Right hindlimb (tissue), 1 donor: ENCODE measurements around the gene SS18.
"Not testable (repeated sequence)": the region's sequence is repeated elsewhere in the genome, so short reads cannot be mapped to it uniquely, and the experiment has no call there.

Experiments
- DNase-seq: peaks from one replicate; pipeline ENCODE4 v3.0.0-alpha.2; 2018

SS18 gene

GRCh38 chr18:26090130-26091046 lies at the start of gene SS18:
SS18 (minus strand) TSS chr18:26090613; CDS start chr18:26090569, 44 bp downstream.
- peak; percentile 96 for DNase-seq

GRCh38 chr18:26135548-26135947 lies 45.1 kb upstream of the SS18 start:
- DNase-seq: no peak

- no peak for DNase-seq
Observed at GRCh38 chr18:26134107-26134506, 43.7 kb upstream of the SS18 start.

- no peak for DNase-seq
Observed at GRCh38 chr18:26133652-26134051, 43.2 kb upstream of the SS18 start, which contains the start of gene PSMA8. PSMA8 (plus strand) TSS chr18:26133869; CDS start chr18:26133966, 97 bp downstream.

- DNase-seq: not testable (repeated sequence)
Observed at GRCh38 chr18:26128192-26128591, 37.8 kb upstream of the SS18 start.

- DNase-seq: no peak
Observed at GRCh38 chr18:26127786-26128185, 37.4 kb upstream of the SS18 start.

- DNase-seq: not testable (repeated sequence)
Observed at GRCh38 chr18:26121994-26122393, 31.6 kb upstream of the SS18 start.

GRCh38 chr18:26121476-26121875 lies 31.1 kb upstream of the SS18 start:
- DNase-seq: no peak

- DNase-seq: no peak
Observed at GRCh38 chr18:26119246-26119645, 28.8 kb upstream of the SS18 start.

- DNase-seq: no peak
Observed at GRCh38 chr18:26104035-26104434, 13.6 kb upstream of the SS18 start.

- no peak for DNase-seq
Observed at GRCh38 chr18:26103579-26103978, 13.2 kb upstream of the SS18 start.

- DNase-seq: no peak
Observed at GRCh38 chr18:26097563-26097962, 7.2 kb upstream of the SS18 start.

- no peak for DNase-seq
Observed at GRCh38 chr18:26096852-26097251, 6.4 kb upstream of the SS18 start.

GRCh38 chr18:26091047-26091630 lies 726 bp upstream of the SS18 start:
- no peak for DNase-seq

GRCh38 chr18:26089293-26090129 lies 902 bp downstream of the SS18 start:
- DNase-seq: peak; percentile 22

- DNase-seq: no peak
Observed at GRCh38 chr18:26088487-26088886, 1.9 kb downstream of the SS18 start.

- no peak for DNase-seq
Observed at GRCh38 chr18:26086959-26087358, 3.5 kb downstream of the SS18 start.

GRCh38 chr18:26085056-26085455 lies 5.4 kb downstream of the SS18 start:
- DNase-seq: no peak

- no peak for DNase-seq
Observed at GRCh38 chr18:26083099-26083498, 7.3 kb downstream of the SS18 start.

GRCh38 chr18:26082475-26082874 lies 7.9 kb downstream of the SS18 start:
- DNase-seq: no peak

- DNase-seq: no peak
Observed at GRCh38 chr18:26074246-26074645, 16.2 kb downstream of the SS18 start.

- DNase-seq: no peak
Observed at GRCh38 chr18:26073758-26074157, 16.7 kb downstream of the SS18 start.

GRCh38 chr18:26071725-26072124 lies 18.7 kb downstream of the SS18 start:
- DNase-seq: no peak
